Sigmoid colon (tissue), 4 donors: ENCODE measurements around the gene TMPRSS11D.

Experiments
- EP300 ChIP-seq, 4 donors: sonication (generic); formaldehyde crosslinking; IDR thresholded peaks; one replicate each; pipeline ENCODE4 v1.6.1; 2017; ENCODE audit warnings: antibody characterized with exemption in 4 of 4
- POLR2A ChIP-seq, 2 donors: fragments of 450-650 bp; IDR thresholded peaks; one replicate each; pipeline ENCODE4 v1.6.1; 2016; ENCODE audit warnings: antibody characterized with exemption in 2 of 2, mild to moderate bottlenecking in 2 of 2, moderate library complexity in 2 of 2
- TF ChIP-seq, protein P1 (sequence below), 4 experiments: fragments of 450-650 bp in 3 of 4; fragments of 200-600 bp in 1 of 4; IDR thresholded peaks; one replicate each; pipeline ENCODE4 v1.5.1; 2016 to 2019; ENCODE audit warnings: antibody characterized with exemption in 4 of 4, mild to moderate bottlenecking in 3 of 4, moderate library complexity in 2 of 4

DNA sequence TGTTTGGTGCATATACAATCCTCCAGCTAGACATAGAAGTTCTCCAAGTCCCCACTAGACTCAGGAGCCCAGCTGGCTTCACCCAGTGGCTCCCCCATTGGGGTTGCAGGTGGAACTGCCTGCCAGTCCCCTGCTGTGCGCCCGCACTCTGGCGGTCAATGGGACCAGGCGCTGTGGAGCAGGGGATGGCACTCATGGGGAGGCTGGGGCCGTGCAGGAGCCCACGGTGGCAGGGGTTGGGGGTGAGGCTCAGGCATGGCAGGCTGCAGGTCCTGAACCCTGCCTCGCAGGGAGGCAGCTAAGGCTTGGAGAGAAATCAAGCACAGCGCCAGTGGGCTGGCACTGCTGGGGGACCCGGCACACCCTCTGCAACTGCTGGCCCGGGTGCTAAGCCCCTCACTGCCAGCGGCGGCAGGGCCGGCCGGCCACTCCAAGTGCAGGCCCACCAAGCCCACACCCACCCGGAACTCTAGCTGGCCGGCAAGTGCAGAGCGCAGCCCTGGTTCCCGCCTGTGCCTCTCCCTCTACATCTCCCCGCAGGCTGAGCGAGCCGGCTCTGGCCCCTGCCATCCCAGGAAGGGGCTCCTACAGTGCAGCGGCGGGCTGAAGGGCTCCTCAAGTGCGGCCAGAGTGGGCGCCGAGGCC lies 12.7 kb upstream of the TMPRSS11D start:
- TF ChIP-seq, protein P1, sequence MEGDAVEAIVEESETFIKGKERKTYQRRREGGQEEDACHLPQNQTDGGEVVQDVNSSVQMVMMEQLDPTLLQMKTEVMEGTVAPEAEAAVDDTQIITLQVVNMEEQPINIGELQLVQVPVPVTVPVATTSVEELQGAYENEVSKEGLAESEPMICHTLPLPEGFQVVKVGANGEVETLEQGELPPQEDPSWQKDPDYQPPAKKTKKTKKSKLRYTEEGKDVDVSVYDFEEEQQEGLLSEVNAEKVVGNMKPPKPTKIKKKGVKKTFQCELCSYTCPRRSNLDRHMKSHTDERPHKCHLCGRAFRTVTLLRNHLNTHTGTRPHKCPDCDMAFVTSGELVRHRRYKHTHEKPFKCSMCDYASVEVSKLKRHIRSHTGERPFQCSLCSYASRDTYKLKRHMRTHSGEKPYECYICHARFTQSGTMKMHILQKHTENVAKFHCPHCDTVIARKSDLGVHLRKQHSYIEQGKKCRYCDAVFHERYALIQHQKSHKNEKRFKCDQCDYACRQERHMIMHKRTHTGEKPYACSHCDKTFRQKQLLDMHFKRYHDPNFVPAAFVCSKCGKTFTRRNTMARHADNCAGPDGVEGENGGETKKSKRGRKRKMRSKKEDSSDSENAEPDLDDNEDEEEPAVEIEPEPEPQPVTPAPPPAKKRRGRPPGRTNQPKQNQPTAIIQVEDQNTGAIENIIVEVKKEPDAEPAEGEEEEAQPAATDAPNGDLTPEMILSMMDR (IDR thresholded peaks at IDR 0.05), result no peak
- TF ChIP-seq POLR2A (IDR thresholded peaks at IDR 0.05), result no peak
- TF ChIP-seq EP300 (IDR thresholded peaks at IDR 0.05), result no peak
